Mesothelial cell of epicardium (in vitro differentiated cells): ENCODE measurements around the gene BIVM. TPM values are rescaled to one million over a fixed set of nuclear protein-coding genes. Genes with fewer than 3 reads are reported as not detected.
A peak's percentile ranks its signal among the peaks of the same experiment; 100 is the strongest.

Experiments
- DNase-seq, 2 experiments: peaks; one replicate each; pipeline ENCODE4 v3.0.0; 2021; ENCODE audit warnings: low spot score in 2 of 2; ENCODE audit not compliant: unreplicated experiment in 2 of 2
- H3K27ac Mint-ChIP-seq: 2 replicates; pipeline ENCODE4 v1.8.0; 2021; ENCODE audit warnings: mixed read lengths
- H3K27me3 Mint-ChIP-seq: 2 replicates; pipeline ENCODE4 v1.8.0; 2021; ENCODE audit warnings: low read depth, mixed read lengths
- H3K36me3 Mint-ChIP-seq: 2 replicates; pipeline ENCODE4 v1.8.0; 2021; ENCODE audit warnings: mixed read lengths
- H3K4me1 Mint-ChIP-seq: 2 replicates; pipeline ENCODE4 v1.8.0; 2021; ENCODE audit warnings: mixed read lengths
- H3K4me3 Mint-ChIP-seq: 2 replicates; pipeline ENCODE4 v1.8.0; 2021; ENCODE audit warnings: mild to moderate bottlenecking, moderate library complexity, mixed read lengths
- H3K9me3 Mint-ChIP-seq: 2 replicates; pipeline ENCODE4 v1.8.0; 2021; ENCODE audit warnings: mixed read lengths
- CTCF ChIP-seq: fragments of 200-600 bp; sonication (generic); IDR thresholded peaks from one replicate; pipeline ENCODE4 v1.5.0; 2021; ENCODE audit warnings: antibody characterized with exemption; ENCODE audit not compliant: unreplicated experiment
- total RNA-seq: library from RNA; stranded (reverse); gene quantifications from 3 replicates; pipeline ENCODE4 v1.2.1, GENCODE V29; 2021

The BIVM gene
- total RNA-seq, 1 donor from 2014 or later: 36.7 TPM

GRCh38 chr13:102816708-102817107 is 17.8 kb downstream of the BIVM start:
- DNase-seq: no peak
- Mint-ChIP-seq H3K36me3 (peaks cover 30% of the 10 kb centered on the region), H3K27ac (peak overlapping the region; percentile 70), H3K4me1 (peaks cover 47% of the 10 kb centered on the region), H3K4me3 (no peak overlapping the region), H3K27me3 (no peaks in the 10 kb centered on the region), H3K9me3 (peaks cover 6% of the 10 kb centered on the region)
- no peak for TF ChIP-seq CTCF

- Mint-ChIP-seq H3K4me1 (peaks cover 42% of the 10 kb centered on the region), H3K27me3 (no peaks in the 10 kb centered on the region), H3K27ac (peak overlapping the region; percentile 70), H3K9me3 (peaks cover under 1% of the 10 kb centered on the region), H3K36me3 (peaks cover 30% of the 10 kb centered on the region), H3K4me3 (no peak overlapping the region)
- no peak for TF ChIP-seq CTCF
- no peak for DNase-seq
Measured at GRCh38 chr13:102817241-102817640, 18.3 kb downstream of the BIVM start.

- H3K9me3 Mint-ChIP-seq: peaks cover 4% of the 10 kb centered on the region
- H3K36me3 Mint-ChIP-seq: peaks cover 35% of the 10 kb centered on the region
- peaks cover 35% of the 10 kb centered on the region for H3K4me1 Mint-ChIP-seq
- H3K4me3 Mint-ChIP-seq: no peak overlapping the region
- H3K27me3 Mint-ChIP-seq: no peaks in the 10 kb centered on the region
- peak overlapping the region; percentile 48 for H3K27ac Mint-ChIP-seq
- TF ChIP-seq CTCF: no peak
- DNase-seq: no peak
Measured at GRCh38 chr13:102817907-102818306, 19.0 kb downstream of the BIVM start.

- TF ChIP-seq CTCF: no peak
- DNase-seq: no peak
- H3K9me3 Mint-ChIP-seq: peaks cover 13% of the 10 kb centered on the region
- peaks cover 39% of the 10 kb centered on the region for H3K36me3 Mint-ChIP-seq
- no peaks in the 10 kb centered on the region for H3K4me1 Mint-ChIP-seq
- no peak overlapping the region for H3K4me3 Mint-ChIP-seq
- no peak overlapping the region for H3K27ac Mint-ChIP-seq
- no peaks in the 10 kb centered on the region for H3K27me3 Mint-ChIP-seq
Measured at GRCh38 chr13:102825400-102825799, 26.5 kb downstream of the BIVM start.

- no peaks in the 10 kb centered on the region for H3K27me3 Mint-ChIP-seq
- peaks cover 13% of the 10 kb centered on the region for H3K9me3 Mint-ChIP-seq
- DNase-seq: no peak
- H3K4me3 Mint-ChIP-seq: no peak overlapping the region
- peaks cover 36% of the 10 kb centered on the region for H3K36me3 Mint-ChIP-seq
- TF ChIP-seq CTCF: no peak
- H3K27ac Mint-ChIP-seq: no peak overlapping the region
- H3K4me1 Mint-ChIP-seq: no peaks in the 10 kb centered on the region
Measured at GRCh38 chr13:102825921-102826706, 27.2 kb downstream of the BIVM start.
